ENCODE results near the gene GNPDA2. TPM values are rescaled to one million over a fixed set of nuclear protein-coding genes. Genes with fewer than 3 reads are reported as not detected.

The GNPDA2 gene
- total and polyA plus RNA-seq, 8 donors: 2.6 to 10.1 (median 4.4) TPM

DNA sequence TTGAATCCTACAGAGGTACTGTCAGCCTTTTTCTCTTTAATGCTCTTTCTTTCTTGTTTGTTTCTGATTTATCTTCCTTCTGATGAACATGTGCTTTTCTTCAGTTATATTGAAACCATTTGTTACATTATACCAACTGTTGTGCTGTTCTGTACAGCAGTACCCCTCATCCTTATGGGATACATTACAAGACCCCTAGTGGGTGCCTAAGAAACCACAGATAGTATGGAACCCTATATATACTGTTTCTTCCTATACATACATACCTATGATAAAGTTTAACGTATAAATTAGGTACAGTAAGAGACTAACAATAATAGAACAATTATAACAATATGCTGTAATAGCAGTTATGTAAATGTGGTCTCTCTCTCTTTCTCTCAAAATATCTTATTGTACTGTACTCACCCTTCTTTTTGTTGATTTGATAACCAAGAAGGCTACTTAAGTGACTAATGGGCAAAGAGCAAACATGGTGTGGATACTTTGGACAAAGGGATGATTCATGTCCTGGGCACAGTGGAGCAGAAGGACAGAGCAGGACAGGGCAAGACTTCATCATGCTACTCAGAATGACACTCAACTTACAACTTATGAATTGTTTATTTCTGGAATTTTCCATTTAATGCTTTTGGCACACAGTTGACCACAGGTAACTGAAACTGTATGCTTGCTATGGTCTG is 64.3 kb downstream of the GNPDA2 start:
- ATAC-seq: no peak
- Histone ChIP-seq H3K36me3 (no peaks in the 10 kb centered on the region), H3K4me3 (no peak overlapping the region), H3K9me3 (no peaks in the 10 kb centered on the region), H3K27ac (no peak overlapping the region), H3K27me3 (peaks cover 0 to 2% (median 0%) of the 10 kb centered on the region in 4 donors), H3K4me1 (no peaks in the 10 kb centered on the region)
- DNase-seq: no peak
- 69 to 78% methylated on average over 1 of the region's 1 CpG for WGBS, 2 donors
- intact Hi-C loops (cut with DNase I): no loop called here
- TF ChIP-seq, protein P1, sequence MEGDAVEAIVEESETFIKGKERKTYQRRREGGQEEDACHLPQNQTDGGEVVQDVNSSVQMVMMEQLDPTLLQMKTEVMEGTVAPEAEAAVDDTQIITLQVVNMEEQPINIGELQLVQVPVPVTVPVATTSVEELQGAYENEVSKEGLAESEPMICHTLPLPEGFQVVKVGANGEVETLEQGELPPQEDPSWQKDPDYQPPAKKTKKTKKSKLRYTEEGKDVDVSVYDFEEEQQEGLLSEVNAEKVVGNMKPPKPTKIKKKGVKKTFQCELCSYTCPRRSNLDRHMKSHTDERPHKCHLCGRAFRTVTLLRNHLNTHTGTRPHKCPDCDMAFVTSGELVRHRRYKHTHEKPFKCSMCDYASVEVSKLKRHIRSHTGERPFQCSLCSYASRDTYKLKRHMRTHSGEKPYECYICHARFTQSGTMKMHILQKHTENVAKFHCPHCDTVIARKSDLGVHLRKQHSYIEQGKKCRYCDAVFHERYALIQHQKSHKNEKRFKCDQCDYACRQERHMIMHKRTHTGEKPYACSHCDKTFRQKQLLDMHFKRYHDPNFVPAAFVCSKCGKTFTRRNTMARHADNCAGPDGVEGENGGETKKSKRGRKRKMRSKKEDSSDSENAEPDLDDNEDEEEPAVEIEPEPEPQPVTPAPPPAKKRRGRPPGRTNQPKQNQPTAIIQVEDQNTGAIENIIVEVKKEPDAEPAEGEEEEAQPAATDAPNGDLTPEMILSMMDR (IDR thresholded peaks at IDR 0.05): no peak
- no peak for FAIRE-seq

DNA sequence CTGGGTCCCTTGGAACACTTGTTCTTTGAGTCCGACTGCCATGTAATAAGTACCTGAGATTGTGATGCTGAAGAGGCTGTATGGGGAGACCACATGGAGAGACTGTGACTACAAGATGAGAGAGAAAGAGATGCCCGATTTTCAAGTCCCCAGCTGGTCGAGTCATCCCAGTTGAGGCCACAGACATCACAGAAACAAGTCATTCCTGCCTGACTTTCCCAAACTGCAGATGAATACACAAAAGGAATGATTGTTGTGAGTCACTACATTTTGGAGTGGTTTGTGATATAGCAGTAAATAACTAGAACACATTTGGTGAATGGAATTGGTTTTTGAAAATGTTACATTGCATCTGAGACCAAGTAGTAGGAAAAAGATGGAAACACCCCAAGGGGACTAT is 66.0 kb downstream of the GNPDA2 start:
- TF ChIP-seq, protein P1 (IDR thresholded peaks at IDR 0.05): no peak
- no peak for FAIRE-seq
- Histone ChIP-seq H3K27me3 (peaks cover 0 to 2% (median 0%) of the 10 kb centered on the region in 4 donors), H3K27ac (no peak overlapping the region), H3K4me3 (no peak overlapping the region), H3K9me3 (no peaks in the 10 kb centered on the region), H3K4me1 (no peaks in the 10 kb centered on the region), H3K36me3 (no peaks in the 10 kb centered on the region)
- WGBS, 2 donors: 24 to 25% methylated on average over 3 of the region's 3 CpGs
- intact Hi-C loops (cut with DNase I): no loop called here
- ATAC-seq: no peak
- DNase-seq: no peak

DNA sequence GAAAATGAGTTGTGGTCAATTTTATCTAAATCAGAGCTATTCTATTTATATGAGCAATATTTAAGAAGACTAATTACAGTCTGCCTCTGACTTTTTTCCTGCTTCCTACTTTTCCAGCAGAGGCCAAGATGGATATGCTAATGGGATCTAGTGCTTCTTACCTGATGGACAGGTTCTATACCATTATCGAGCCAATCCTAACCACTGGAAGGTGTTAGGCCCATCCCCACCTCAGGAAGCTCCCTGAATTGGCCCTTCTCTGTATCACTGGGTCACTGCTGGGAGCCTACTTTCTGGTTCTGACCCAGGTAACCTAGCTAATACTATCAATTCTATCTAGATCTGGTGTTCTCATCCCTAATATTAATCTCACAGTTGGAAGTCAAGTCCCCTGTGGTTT is 74.4 kb downstream of the GNPDA2 start:
- H3K9me3 ChIP-seq: no peaks in the 10 kb centered on the region
- 52 to 77% methylated on average over 1 of the region's 1 CpG for WGBS, 2 donors

More for the DNA sequence above, 74.4 kb downstream of the GNPDA2 start:
- Histone ChIP-seq H3K27ac (no peak overlapping the region), H3K4me3 (no peak overlapping the region), H3K36me3 (no peaks in the 10 kb centered on the region), H3K4me1 (no peaks in the 10 kb centered on the region), H3K27me3 (no peaks in the 10 kb centered on the region)
- TF ChIP-seq, protein P1 (IDR thresholded peaks at IDR 0.05): no peak
- intact Hi-C loops (cut with DNase I): no loop called here
- no peak for FAIRE-seq
- ATAC-seq: no peak
- DNase-seq: no peak

Other genes with a start within 250 kb of the GNPDA2 start
- not detected for gene YIPF7, start 74.9 kb downstream of the GNPDA2 start, total RNA-seq
- gene YIPF7, start 74.9 kb downstream of the GNPDA2 start, polyA plus RNA-seq: under 1 TPM in 1 of 2 donors, not detected in 1; 0.14 TPM
- gene GUF1, start 48.1 kb downstream of the GNPDA2 start, total RNA-seq: 10 to 100 TPM in 1 of 6 donors, 1 to 10 TPM in 5; 5.3 to 10.7 (median 8.7) TPM
- 1 to 10 TPM; 5.4 to 8.7 TPM for gene GUF1, start 48.1 kb downstream of the GNPDA2 start, polyA plus RNA-seq